ENCODE results near the gene ADH5.
"Not testable (repeated sequence)": the region's sequence is repeated elsewhere in the genome, so short reads cannot be mapped to it uniquely, and the experiment has no call there.

Gene ADH5

GRCh38 chr4:99082192-99082591 is 6.4 kb downstream of the ADH5 start:
- DNase-seq, result no peak

- not testable (repeated sequence) for DNase-seq
Measured at GRCh38 chr4:99080869-99081268, 7.7 kb downstream of the ADH5 start.

DNA sequence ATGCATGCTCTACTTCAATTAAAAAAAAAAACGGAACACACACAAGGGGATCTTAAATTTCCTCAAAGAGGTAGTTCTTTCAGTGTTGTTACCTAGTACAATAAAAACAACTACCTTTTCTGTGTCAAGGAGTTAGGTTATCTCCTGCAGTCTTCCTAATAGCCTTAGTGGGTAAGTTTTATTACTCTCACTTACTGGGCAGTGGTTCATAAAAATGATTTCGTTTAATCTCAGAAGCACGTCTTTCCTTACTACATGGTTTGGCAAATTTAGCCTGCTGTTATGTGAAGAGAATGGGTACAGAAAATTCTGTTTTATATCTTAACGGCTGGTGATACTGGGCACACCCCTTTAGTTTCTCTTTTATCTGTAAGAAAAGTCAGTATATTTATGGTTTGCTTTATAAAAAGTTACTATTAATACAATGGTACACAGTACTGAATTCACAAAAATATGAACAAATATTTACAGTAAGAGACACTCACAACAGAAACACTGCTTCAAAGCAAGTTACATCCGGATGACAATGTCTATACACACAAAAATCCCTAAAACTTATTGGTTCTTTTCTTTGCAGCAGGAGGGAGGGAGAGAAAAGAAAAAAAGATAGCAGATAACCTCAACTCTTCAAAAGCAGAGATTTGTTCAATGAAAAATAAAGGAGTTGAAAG is 8.8 kb downstream of the ADH5 start:
- DNase-seq, result no peak

- DNase-seq, result no peak
Measured at GRCh38 chr4:99078931-99079624, 9.5 kb downstream of the ADH5 start.

DNA sequence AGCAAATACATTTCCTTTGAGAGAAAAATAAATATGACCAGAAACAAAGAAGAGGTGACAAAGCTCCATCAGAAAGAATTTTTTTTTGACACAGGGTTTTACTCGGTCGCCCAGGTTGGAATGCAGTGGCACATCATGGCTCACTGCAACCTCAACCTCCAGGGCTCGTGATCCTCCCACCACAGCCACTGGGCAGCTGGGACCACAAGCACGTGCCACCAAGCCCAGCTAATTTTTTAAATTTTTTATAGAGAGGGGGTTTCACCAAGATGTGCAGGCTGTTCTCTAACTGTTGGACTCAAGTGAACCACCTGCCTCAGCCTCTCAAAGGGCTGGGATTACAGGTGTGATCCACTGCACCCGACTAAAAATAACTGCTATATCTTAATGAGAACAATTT is 10.3 kb downstream of the ADH5 start:
- DNase-seq, result no peak

DNA sequence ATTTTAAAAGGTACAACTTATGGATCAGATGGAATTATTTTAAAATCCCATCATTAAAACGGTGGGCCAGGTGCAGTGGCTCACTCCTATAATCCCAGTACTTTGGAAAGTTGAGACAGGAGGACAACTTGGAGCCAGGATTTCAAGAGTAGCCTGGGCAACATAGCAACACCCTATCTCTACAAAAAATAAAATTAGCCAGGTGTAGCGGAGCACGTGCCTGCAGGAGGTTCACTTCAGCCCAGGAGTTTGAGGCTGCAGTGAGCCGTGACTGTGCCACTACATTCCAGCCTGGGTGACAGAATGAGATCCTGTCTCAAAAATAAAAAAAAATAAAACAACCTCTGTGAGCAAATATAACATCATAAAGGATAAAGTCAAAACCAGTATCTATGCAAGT is 11.4 kb downstream of the ADH5 start:
- no peak for DNase-seq

DNA sequence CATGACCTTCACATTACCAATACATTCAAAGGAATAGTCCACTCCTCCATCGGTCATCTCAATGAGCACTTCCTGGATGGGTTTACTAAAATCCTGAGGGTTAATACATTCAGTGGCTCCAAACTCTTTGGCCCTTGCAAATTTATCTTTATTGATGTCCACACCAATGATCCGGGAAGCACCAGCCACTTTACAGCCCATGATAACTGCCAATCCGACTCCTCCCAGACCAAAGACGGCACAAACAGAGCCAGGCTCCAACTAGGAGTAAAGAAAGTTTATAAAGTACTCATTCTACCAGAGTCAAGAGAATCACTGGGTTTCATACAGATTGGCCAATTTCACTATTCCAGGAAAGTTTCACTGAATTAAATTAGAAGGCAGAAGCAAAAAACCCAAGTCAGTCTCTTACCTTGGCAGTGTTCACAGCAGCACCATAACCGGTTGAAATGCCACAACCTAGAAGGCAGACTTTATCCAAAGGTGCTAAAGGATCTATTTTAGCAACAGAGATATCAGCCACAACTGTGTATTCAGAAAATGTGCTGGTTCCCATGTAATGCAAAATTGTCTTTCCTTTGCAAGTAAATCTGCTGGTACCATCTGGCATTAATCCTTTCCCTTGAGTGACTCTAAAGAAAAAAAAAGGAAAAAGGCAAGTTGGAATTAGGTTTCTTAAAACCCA is 12.2 kb downstream of the ADH5 start:
- no peak for DNase-seq

- DNase-seq, result no peak
Measured at GRCh38 chr4:99074816-99075215, 13.8 kb downstream of the ADH5 start.

DNA sequence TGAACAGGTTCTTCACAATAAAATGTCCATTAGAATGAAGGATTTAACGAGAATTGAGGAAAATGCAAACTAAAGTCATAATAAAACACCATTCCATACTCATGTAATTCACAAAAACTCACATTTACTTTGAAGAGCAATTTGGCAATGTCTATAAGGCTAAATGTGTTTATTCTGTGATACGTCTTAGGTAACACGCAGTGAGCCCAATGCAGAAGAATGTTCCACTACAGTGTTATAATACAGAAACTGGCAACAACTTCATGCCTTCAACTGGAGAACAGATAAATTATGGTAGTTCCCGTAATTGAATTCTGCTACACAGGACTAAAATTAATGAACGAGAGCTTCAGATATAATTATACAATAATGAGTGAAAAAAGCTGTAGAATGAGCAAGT is 17.4 kb downstream of the ADH5 start:
- no peak for DNase-seq

- no peak for DNase-seq
Measured at GRCh38 chr4:99067617-99068016, 21.0 kb downstream of the ADH5 start.

GRCh38 chr4:99065521-99065920 is 23.1 kb downstream of the ADH5 start:
- DNase-seq, result not testable (repeated sequence)

DNA sequence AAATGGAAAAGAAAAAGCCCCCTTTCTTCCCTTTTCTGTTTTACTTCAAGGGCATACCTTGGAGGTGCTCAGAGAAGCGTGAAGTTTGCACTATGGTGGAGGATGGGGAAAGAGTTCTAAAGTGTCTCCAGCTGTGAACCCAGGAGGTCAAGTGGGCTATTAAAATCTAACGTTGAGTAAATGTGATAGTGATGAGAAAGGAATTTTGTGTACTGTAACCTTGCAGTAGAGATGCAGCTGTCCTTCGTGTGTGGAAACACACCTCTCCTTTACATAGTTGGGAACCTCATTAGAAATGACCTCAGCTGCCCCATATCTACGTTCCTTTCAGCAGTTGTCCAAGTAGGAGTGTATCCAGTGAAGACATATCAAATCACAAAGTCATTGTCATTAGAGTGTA is 26.5 kb downstream of the ADH5 start:
- DNase-seq, result no peak

GRCh38 chr4:99061048-99061700 is 27.4 kb downstream of the ADH5 start:
- no peak for DNase-seq

GRCh38 chr4:99059550-99059949 is 29.0 kb downstream of the ADH5 start:
- DNase-seq, result no peak

GRCh38 chr4:99058228-99058627 is 30.4 kb downstream of the ADH5 start:
- DNase-seq, result no peak

DNA sequence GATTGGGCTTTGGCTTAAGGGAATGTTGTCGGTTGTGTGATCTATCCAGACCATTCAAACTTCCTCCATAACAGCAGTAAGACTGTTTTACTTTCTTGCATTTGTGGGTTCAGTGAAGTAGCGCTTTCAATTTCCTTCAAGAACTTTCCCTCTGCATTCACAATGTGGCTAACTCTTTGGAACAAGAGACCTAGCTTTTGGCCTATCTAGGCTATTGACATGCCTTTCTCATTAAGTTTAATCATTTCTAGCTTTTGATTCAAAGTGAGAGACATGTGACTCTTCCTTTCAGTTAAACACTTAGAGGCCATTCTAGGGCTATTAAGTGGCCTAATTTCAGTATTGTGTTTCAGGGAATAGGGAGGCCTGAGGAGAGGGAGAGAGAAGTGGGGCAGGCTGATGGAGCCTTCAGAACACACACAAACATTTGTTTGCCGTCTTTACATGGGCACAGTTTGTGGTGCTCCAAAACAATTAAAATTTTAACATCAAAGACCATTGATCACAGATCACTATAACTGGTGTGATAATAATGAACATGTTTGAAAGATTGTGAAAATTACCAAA is 34.1 kb downstream of the ADH5 start:
- DNase-seq, result no peak

DNA sequence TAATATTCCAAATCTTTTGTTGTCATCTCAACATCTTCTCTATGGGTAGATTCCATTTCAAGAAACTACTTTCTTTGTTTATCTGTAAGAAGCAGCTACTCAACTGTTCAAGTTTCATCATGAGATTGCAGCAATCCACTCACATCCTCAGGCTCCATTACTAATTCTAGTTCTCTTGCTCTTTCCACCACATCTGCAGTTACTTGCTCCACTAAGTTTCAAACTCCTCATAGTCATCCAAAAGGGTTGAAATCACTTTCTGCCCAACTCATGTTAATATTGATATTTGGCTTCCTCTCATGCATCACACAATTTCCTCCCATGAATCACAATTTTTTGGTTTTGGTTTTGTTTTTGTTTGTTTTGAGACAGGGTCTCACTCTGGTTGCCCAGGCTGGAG is 35.7 kb downstream of the ADH5 start:
- no peak for DNase-seq

GRCh38 chr4:99047710-99048109 is 40.9 kb downstream of the ADH5 start:
- DNase-seq, result no peak

DNA sequence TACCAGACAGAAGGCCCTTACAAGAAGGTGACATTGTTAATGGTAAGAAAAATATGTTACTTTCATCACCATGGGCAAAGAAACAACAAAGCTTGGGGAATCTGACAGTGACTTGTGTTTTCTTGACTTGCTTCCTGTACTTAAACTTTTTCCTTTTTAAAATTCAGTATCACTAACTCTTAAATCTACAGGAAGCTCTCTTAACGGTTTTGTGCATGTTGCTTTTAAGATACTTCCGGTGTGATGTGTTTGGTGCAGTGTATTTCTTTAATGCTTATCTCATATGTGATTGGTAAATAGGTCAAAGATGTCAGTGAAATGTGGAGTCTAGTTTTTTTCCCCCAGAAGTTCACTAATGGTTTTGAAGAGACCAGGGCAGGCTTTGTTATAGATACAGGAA is 45.2 kb downstream of the ADH5 start:
- no peak for DNase-seq

GRCh38 chr4:99038213-99038612 is 50.4 kb downstream of the ADH5 start:
- DNase-seq, result no peak

DNA sequence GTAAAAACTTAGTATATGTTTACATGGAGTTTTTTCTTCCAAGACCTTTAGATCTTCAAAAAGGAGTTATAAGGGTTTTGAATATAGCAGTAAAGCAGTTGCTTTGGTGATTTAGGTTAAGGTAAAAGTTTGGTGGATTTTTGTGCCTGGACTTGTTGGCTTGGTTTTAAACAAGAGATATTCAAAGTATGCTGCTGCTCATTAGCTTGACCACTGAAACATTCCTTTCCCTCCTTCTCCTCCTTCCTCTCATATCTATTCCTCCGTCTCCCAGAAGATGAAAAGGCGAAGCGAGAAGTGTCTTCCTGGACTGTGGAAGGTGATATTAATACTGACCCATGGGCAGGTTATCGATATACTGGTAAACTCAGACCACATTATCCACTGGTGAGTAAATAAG is 54.6 kb downstream of the ADH5 start:
- DNase-seq, result no peak

GRCh38 chr4:99029852-99030251 is 58.7 kb downstream of the ADH5 start:
- no peak for DNase-seq

DNA sequence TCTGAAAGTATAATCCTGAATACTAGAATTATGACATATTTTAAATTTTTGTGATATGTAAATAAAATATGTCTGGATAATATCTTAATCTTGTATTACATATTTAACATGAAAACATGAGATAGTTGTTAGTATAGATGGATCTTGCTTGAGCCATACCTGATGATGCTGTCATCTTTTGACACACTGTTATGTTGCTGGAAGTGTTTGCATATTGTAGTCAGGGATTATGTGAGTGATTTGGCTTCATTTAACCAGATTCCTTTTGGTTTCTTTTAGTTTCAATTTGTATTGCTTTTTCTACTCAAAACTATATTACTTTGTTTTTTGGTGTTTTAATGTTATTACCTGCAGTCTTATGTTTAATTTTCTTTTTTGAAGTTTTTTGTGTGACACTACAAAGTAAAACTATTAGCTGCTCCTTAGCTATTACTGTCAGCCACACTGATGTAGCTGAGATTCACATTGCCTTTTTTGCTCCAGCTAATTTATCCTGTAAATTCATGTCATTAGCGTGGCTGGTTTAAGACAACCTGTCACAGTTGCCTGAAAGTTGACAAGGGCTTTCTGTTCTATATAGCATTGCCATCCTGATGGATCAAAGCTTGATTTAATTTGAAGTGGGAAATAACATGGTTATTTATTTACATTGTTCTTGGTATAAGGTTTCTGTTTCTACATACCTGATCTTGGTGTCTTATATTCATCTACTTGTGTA is 59.4 kb downstream of the ADH5 start:
- DNase-seq, result no peak

Measured in activated CD4-positive, alpha-beta T cell treated with anti-CD3 and anti-CD28 coated beads, Interleukin-2, amount 50 U/mL, for 1 hour (primary cell).